Measurements from ENCODE around the gene SFTPA2.
"Not testable (repeated sequence)": the region's sequence is repeated elsewhere in the genome, so short reads cannot be mapped to it uniquely, and the experiment has no call there.

Gene SFTPA2

GRCh38 chr10:79542626-79543025, 17.6 kb downstream of the SFTPA2 start:
- no peak for DNase-seq (ENCODE audit: low read depth, low spot score)
- TF ChIP-seq CTCF (IDR thresholded peaks at IDR 0.05; ENCODE audit: insufficient read depth, low read length, missing control alignments): no peak
- ChIA-PET CTCF (interaction anchor here (0.6 to 2.9 kb wide), 3 partner anchors 386 to 504 kb away, joined by 3 to 12 read pairs (median 4); no protein-coding TSS in a partner anchor), POLR2A (no interaction called here)
- no peak overlapping the region for H3K4me3 ChIP-seq (ENCODE audit: low read depth, low read length)

GRCh38 chr10:79540930-79541329, 19.3 kb downstream of the SFTPA2 start:
- POLR2A ChIA-PET; H3K4me3 ChIP-seq (ENCODE audit: low read depth, low read length); DNase-seq (ENCODE audit: low read depth, low spot score): not testable (repeated sequence)
- CTCF ChIA-PET: interaction anchor here (2.9 kb wide), 1 partner anchor 506 kb away, joined by 12 read pairs; no protein-coding TSS in a partner anchor

GRCh38 chr10:79538311-79538710, 21.9 kb downstream of the SFTPA2 start:
- CTCF ChIA-PET: interaction anchor here (0.9 to 2.4 kb wide), 9 partner anchors 13 to 684 kb away, joined by 3 to 10 read pairs (median 5); no protein-coding TSS in a partner anchor
- H3K4me3 ChIP-seq (ENCODE audit: low read depth, low read length); POLR2A ChIA-PET; DNase-seq (ENCODE audit: low read depth, low spot score): not testable (repeated sequence)

- POLR2A ChIA-PET; H3K4me3 ChIP-seq (ENCODE audit: low read depth, low read length); CTCF ChIA-PET; DNase-seq (ENCODE audit: low read depth, low spot score): not testable (repeated sequence)
Observed at GRCh38 chr10:79533903-79534175, 26.4 kb downstream of the SFTPA2 start.

- POLR2A ChIA-PET; CTCF ChIA-PET; DNase-seq (ENCODE audit: low read depth, low spot score); H3K4me3 ChIP-seq (ENCODE audit: low read depth, low read length): not testable (repeated sequence)
Observed at GRCh38 chr10:79533142-79533902, 26.9 kb downstream of the SFTPA2 start.

GRCh38 chr10:79528261-79528660, 31.9 kb downstream of the SFTPA2 start:
- CTCF ChIA-PET; H3K4me3 ChIP-seq (ENCODE audit: low read depth, low read length); POLR2A ChIA-PET; DNase-seq (ENCODE audit: low read depth, low spot score): not testable (repeated sequence)

- H3K4me3 ChIP-seq (ENCODE audit: low read depth, low read length); CTCF ChIA-PET; DNase-seq (ENCODE audit: low read depth, low spot score); POLR2A ChIA-PET: not testable (repeated sequence)
Observed at GRCh38 chr10:79525049-79525710, 35.0 kb downstream of the SFTPA2 start.

- CTCF ChIA-PET; DNase-seq (ENCODE audit: low read depth, low spot score); POLR2A ChIA-PET; H3K4me3 ChIP-seq (ENCODE audit: low read depth, low read length): not testable (repeated sequence)
Observed at GRCh38 chr10:79523157-79523853, 36.9 kb downstream of the SFTPA2 start.

GRCh38 chr10:79522464-79522863, 37.7 kb downstream of the SFTPA2 start:
- POLR2A ChIA-PET; H3K4me3 ChIP-seq (ENCODE audit: low read depth, low read length); CTCF ChIA-PET; DNase-seq (ENCODE audit: low read depth, low spot score): not testable (repeated sequence)

- POLR2A ChIA-PET; H3K4me3 ChIP-seq (ENCODE audit: low read depth, low read length); DNase-seq (ENCODE audit: low read depth, low spot score); CTCF ChIA-PET: not testable (repeated sequence)
Observed at GRCh38 chr10:79521751-79522150, 38.5 kb downstream of the SFTPA2 start.

GRCh38 chr10:79517567-79517966, 42.6 kb downstream of the SFTPA2 start:
- DNase-seq (ENCODE audit: low read depth, low spot score); CTCF ChIA-PET; POLR2A ChIA-PET; H3K4me3 ChIP-seq (ENCODE audit: low read depth, low read length): not testable (repeated sequence)

GRCh38 chr10:79516532-79517205, 43.5 kb downstream of the SFTPA2 start:
- H3K4me3 ChIP-seq (ENCODE audit: low read depth, low read length); POLR2A ChIA-PET; CTCF ChIA-PET; DNase-seq (ENCODE audit: low read depth, low spot score): not testable (repeated sequence)

GRCh38 chr10:79511891-79512583, 48.2 kb downstream of the SFTPA2 start, which contains the start of gene EIF5AL1:
Gene EIF5AL1 (plus strand): TSS chr10:79512533. CDS start chr10:79512650, 117 bp downstream.
- DNase-seq (ENCODE audit: low read depth, low spot score); H3K4me3 ChIP-seq (ENCODE audit: low read depth, low read length); POLR2A ChIA-PET; CTCF ChIA-PET: not testable (repeated sequence)

- DNase-seq (ENCODE audit: low read depth, low spot score); H3K4me3 ChIP-seq (ENCODE audit: low read depth, low read length); POLR2A ChIA-PET; CTCF ChIA-PET: not testable (repeated sequence)
Observed at GRCh38 chr10:79509934-79510508, 50.2 kb downstream of the SFTPA2 start.
